ENCODE measurements around the gene KLRK1.
"Not testable (repeated sequence)": the region's sequence is repeated elsewhere in the genome, so short reads cannot be mapped to it uniquely, and the experiment has no call there.

The KLRK1 gene

GRCh38 chr12:10361084-10361483 is 28.8 kb downstream of the KLRK1 start:
- Histone ChIP-seq H3K9me3 (ENCODE audit: control extremely low read depth in 1 of 5, control insufficient read depth in 4 of 5, insufficient read depth in 2 of 5, low read depth in 1 of 5, low read length in 4 of 5) (peaks cover 0 to 5% (median 3%) of the 10 kb centered on the region in 5 experiments), H3K4me1 (ENCODE audit: control extremely low read depth in 1 of 4, control insufficient read depth in 4 of 4, insufficient read depth in 4 of 4, low read length in 3 of 4) (peaks cover 12 to 40% (median 26%) of the 10 kb centered on the region in 4 experiments), H3K4me3 (ENCODE audit: control insufficient read depth in 1 of 7, extremely low read depth in 1 of 7, insufficient read depth in 4 of 7, low read depth in 2 of 7, low read length in 6 of 7) (no peak overlapping the region), H3K36me3 (ENCODE audit: control insufficient read depth in 4 of 4, insufficient read depth in 4 of 4, low read length in 3 of 4) (no peaks in the 10 kb centered on the region), H3K27me3 (replicated peaks in 2 of 5; ENCODE audit: control insufficient read depth in 4 of 5, insufficient read depth in 5 of 5, low read length in 4 of 5) (no peaks in the 10 kb centered on the region), H3K27ac (ENCODE audit: insufficient read depth in 1 of 2, low read depth in 1 of 2, low read length in 2 of 2, poor library complexity in 1 of 2, severe bottlenecking in 2 of 2) (no peak overlapping the region)
- POLR2A ChIA-PET: no interaction called here
- 100% methylated on average over 3 of the region's 4 CpGs for WGBS (ENCODE audit: insufficient coverage)
- DNase-seq: no peak
- CTCF ChIA-PET: no interaction called here

GRCh38 chr12:10358969-10359368 is 30.9 kb downstream of the KLRK1 start:
- Histone ChIP-seq H3K9me3 (ENCODE audit: control extremely low read depth in 1 of 5, control insufficient read depth in 4 of 5, insufficient read depth in 2 of 5, low read depth in 1 of 5, low read length in 4 of 5) (peaks cover 0 to 5% (median 3%) of the 10 kb centered on the region in 5 experiments), H3K27me3 (replicated peaks in 2 of 5; ENCODE audit: control insufficient read depth in 4 of 5, insufficient read depth in 5 of 5, low read length in 4 of 5) (no peaks in the 10 kb centered on the region), H3K4me1 (ENCODE audit: control extremely low read depth in 1 of 4, control insufficient read depth in 4 of 4, insufficient read depth in 4 of 4, low read length in 3 of 4) (peaks cover 5 to 20% (median 12%) of the 10 kb centered on the region in 4 experiments), H3K36me3 (ENCODE audit: control insufficient read depth in 4 of 4, insufficient read depth in 4 of 4, low read length in 3 of 4) (no peaks in the 10 kb centered on the region), H3K27ac (ENCODE audit: insufficient read depth in 1 of 2, low read depth in 1 of 2, low read length in 2 of 2, poor library complexity in 1 of 2, severe bottlenecking in 2 of 2) (no peak overlapping the region), H3K4me3 (ENCODE audit: control insufficient read depth in 1 of 7, extremely low read depth in 1 of 7, insufficient read depth in 4 of 7, low read depth in 2 of 7, low read length in 6 of 7) (no peak overlapping the region)
- DNase-seq: no peak
- ChIA-PET CTCF (no interaction called here), POLR2A (no interaction called here)
- WGBS (ENCODE audit: insufficient coverage): no CpG with 5 or more reads among the region's 1 CpG

GRCh38 chr12:10358131-10358530 is 31.7 kb downstream of the KLRK1 start:
- WGBS (ENCODE audit: insufficient coverage): 80% methylated on average over 5 of the region's 5 CpGs
- Histone ChIP-seq H3K4me3 (ENCODE audit: control insufficient read depth in 1 of 7, extremely low read depth in 1 of 7, insufficient read depth in 4 of 7, low read depth in 2 of 7, low read length in 6 of 7) (no peak overlapping the region), H3K4me1 (ENCODE audit: control extremely low read depth in 1 of 4, control insufficient read depth in 4 of 4, insufficient read depth in 4 of 4, low read length in 3 of 4) (peaks cover 1 to 12% (median 7%) of the 10 kb centered on the region in 4 experiments), H3K9me3 (ENCODE audit: control extremely low read depth in 1 of 5, control insufficient read depth in 4 of 5, insufficient read depth in 2 of 5, low read depth in 1 of 5, low read length in 4 of 5) (peaks cover 0 to 5% (median 3%) of the 10 kb centered on the region in 5 experiments), H3K27me3 (replicated peaks in 2 of 5; ENCODE audit: control insufficient read depth in 4 of 5, insufficient read depth in 5 of 5, low read length in 4 of 5) (no peaks in the 10 kb centered on the region), H3K27ac (ENCODE audit: insufficient read depth in 1 of 2, low read depth in 1 of 2, low read length in 2 of 2, poor library complexity in 1 of 2, severe bottlenecking in 2 of 2) (no peak overlapping the region), H3K36me3 (ENCODE audit: control insufficient read depth in 4 of 4, insufficient read depth in 4 of 4, low read length in 3 of 4) (no peaks in the 10 kb centered on the region)
- CTCF ChIA-PET: no interaction called here
- no peak for DNase-seq
- POLR2A ChIA-PET: no interaction called here

GRCh38 chr12:10354502-10354901 is 35.3 kb downstream of the KLRK1 start:
- DNase-seq: no peak

DNA sequence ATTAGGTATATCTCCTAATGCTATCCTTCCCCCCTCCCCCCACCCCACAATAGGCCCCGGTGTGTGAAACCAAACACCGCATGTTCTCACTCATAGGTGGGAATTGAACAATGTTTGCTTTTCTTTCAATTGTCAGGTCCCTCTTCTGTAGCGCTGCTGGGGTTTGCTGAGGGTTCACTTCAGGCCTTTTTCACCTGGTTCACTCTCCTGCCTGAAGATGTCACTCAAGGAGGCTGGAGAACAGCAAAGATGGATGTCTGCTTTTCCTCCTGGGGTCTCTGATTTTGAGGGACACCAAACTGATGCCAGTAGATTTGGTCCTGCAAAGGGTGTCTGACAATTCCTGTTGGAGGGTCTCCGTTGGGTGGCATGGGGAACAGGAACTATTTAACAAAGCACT is 35.8 kb downstream of the KLRK1 start:
- H3K27ac ChIP-seq (ENCODE audit: insufficient read depth in 1 of 2, low read depth in 1 of 2, low read length in 2 of 2, poor library complexity in 1 of 2, severe bottlenecking in 2 of 2): no peak overlapping the region
- POLR2A ChIA-PET: no interaction called here
- no peak for DNase-seq
- CTCF ChIA-PET: no interaction called here
- whole genome bisulfite sequencing (ENCODE audit: insufficient coverage): 100% methylated on average over 1 of the region's 4 CpGs
- H3K4me1 ChIP-seq (ENCODE audit: control extremely low read depth in 1 of 4, control insufficient read depth in 4 of 4, insufficient read depth in 4 of 4, low read length in 3 of 4): no peaks in the 10 kb centered on the region
- H3K36me3 ChIP-seq (ENCODE audit: control insufficient read depth in 4 of 4, insufficient read depth in 4 of 4, low read length in 3 of 4): no peaks in the 10 kb centered on the region
- H3K9me3 ChIP-seq (ENCODE audit: control extremely low read depth in 1 of 5, control insufficient read depth in 4 of 5, insufficient read depth in 2 of 5, low read depth in 1 of 5, low read length in 4 of 5): peaks cover 0 to 5% (median 3%) of the 10 kb centered on the region in 5 experiments
- H3K27me3 ChIP-seq (replicated peaks in 2 of 5; ENCODE audit: control insufficient read depth in 4 of 5, insufficient read depth in 5 of 5, low read length in 4 of 5): no peaks in the 10 kb centered on the region
- H3K4me3 ChIP-seq (ENCODE audit: control insufficient read depth in 1 of 7, extremely low read depth in 1 of 7, insufficient read depth in 4 of 7, low read depth in 2 of 7, low read length in 6 of 7): no peak overlapping the region

More at GRCh38 chr12:10354502-10354901, 35.3 kb downstream of the KLRK1 start:
- WGBS (ENCODE audit: insufficient coverage): 100% methylated on average over 1 of the region's 2 CpGs
- ChIA-PET CTCF (no interaction called here), POLR2A (no interaction called here)
- Histone ChIP-seq H3K27me3 (replicated peaks in 2 of 5; ENCODE audit: control insufficient read depth in 4 of 5, insufficient read depth in 5 of 5, low read length in 4 of 5) (no peaks in the 10 kb centered on the region), H3K4me1 (ENCODE audit: control extremely low read depth in 1 of 4, control insufficient read depth in 4 of 4, insufficient read depth in 4 of 4, low read length in 3 of 4) (no peaks in the 10 kb centered on the region), H3K36me3 (ENCODE audit: control insufficient read depth in 4 of 4, insufficient read depth in 4 of 4, low read length in 3 of 4) (no peaks in the 10 kb centered on the region), H3K4me3 (ENCODE audit: control insufficient read depth in 1 of 7, extremely low read depth in 1 of 7, insufficient read depth in 4 of 7, low read depth in 2 of 7, low read length in 6 of 7) (no peak overlapping the region), H3K9me3 (ENCODE audit: control extremely low read depth in 1 of 5, control insufficient read depth in 4 of 5, insufficient read depth in 2 of 5, low read depth in 1 of 5, low read length in 4 of 5) (peaks cover 0 to 5% (median 3%) of the 10 kb centered on the region in 5 experiments), H3K27ac (ENCODE audit: insufficient read depth in 1 of 2, low read depth in 1 of 2, low read length in 2 of 2, poor library complexity in 1 of 2, severe bottlenecking in 2 of 2) (no peak overlapping the region)

- H3K9me3 ChIP-seq (ENCODE audit: control extremely low read depth in 1 of 5, control insufficient read depth in 4 of 5, insufficient read depth in 2 of 5, low read depth in 1 of 5, low read length in 4 of 5); H3K4me1 ChIP-seq (ENCODE audit: control extremely low read depth in 1 of 4, control insufficient read depth in 4 of 4, insufficient read depth in 4 of 4, low read length in 3 of 4); H3K4me3 ChIP-seq (ENCODE audit: control insufficient read depth in 1 of 7, extremely low read depth in 1 of 7, insufficient read depth in 4 of 7, low read depth in 2 of 7, low read length in 6 of 7); H3K27me3 ChIP-seq (replicated peaks in 2 of 5; ENCODE audit: control insufficient read depth in 4 of 5, insufficient read depth in 5 of 5, low read length in 4 of 5); H3K36me3 ChIP-seq (ENCODE audit: control insufficient read depth in 4 of 4, insufficient read depth in 4 of 4, low read length in 3 of 4); H3K27ac ChIP-seq (ENCODE audit: insufficient read depth in 1 of 2, low read depth in 1 of 2, low read length in 2 of 2, poor library complexity in 1 of 2, severe bottlenecking in 2 of 2); CTCF ChIA-PET; DNase-seq; POLR2A ChIA-PET: not testable (repeated sequence)
- WGBS (ENCODE audit: insufficient coverage): 67% methylated on average over 1 of the region's 3 CpGs
These were observed 38.4 kb downstream of the KLRK1 start for GRCh38 chr12:10351457-10351856.

DNA sequence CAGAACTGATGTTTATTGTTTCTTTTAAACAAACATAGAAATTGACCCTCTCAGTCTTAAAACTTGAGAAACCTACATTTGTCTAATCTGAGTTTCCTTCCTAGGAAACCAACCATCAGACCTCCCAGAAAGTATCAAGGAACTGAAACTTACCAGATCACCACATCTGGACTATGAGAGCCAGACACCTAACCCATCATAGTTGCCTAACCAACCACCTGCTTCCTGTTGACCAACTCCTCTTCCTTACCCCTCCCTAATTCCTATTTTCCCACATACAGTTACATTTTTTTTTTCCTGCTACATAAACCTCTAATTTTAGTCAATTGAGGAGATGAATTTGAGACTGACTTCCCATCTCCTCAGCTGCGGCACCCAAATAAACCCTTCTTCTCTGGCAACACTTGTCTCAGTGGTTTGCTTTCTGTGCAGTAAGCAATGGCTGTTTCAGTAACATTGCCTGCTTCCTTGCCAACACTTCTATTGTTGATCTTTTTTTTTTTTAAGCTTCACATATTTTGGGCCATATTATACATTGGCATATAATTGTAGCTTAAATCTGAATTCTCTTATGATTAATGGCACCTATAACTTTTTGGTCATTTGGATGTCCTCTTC is 47.8 kb downstream of the KLRK1 start:
- no peaks in the 10 kb centered on the region for H3K4me1 ChIP-seq (ENCODE audit: control extremely low read depth in 1 of 4, control insufficient read depth in 4 of 4, insufficient read depth in 4 of 4, low read length in 3 of 4)
- H3K27ac ChIP-seq (ENCODE audit: insufficient read depth in 1 of 2, low read depth in 1 of 2, low read length in 2 of 2, poor library complexity in 1 of 2, severe bottlenecking in 2 of 2): no peak overlapping the region
- no CpG with 5 or more reads among the region's 1 CpG for WGBS (ENCODE audit: insufficient coverage)
- H3K9me3 ChIP-seq (ENCODE audit: control extremely low read depth in 1 of 5, control insufficient read depth in 4 of 5, insufficient read depth in 2 of 5, low read depth in 1 of 5, low read length in 4 of 5): peaks cover 0 to 6% (median 0%) of the 10 kb centered on the region in 5 experiments
- CTCF ChIA-PET: interaction anchor here (1.8 kb wide), 1 partner anchor 24 kb away, joined by 5 read pairs; no protein-coding TSS in a partner anchor
- DNase-seq: no peak
- H3K36me3 ChIP-seq (ENCODE audit: control insufficient read depth in 4 of 4, insufficient read depth in 4 of 4, low read length in 3 of 4): no peaks in the 10 kb centered on the region
- H3K4me3 ChIP-seq (ENCODE audit: control insufficient read depth in 1 of 7, extremely low read depth in 1 of 7, insufficient read depth in 4 of 7, low read depth in 2 of 7, low read length in 6 of 7): no peak overlapping the region
- no peaks in the 10 kb centered on the region for H3K27me3 ChIP-seq (replicated peaks in 2 of 5; ENCODE audit: control insufficient read depth in 4 of 5, insufficient read depth in 5 of 5, low read length in 4 of 5)
- POLR2A ChIA-PET: no interaction called here
